ENCODE data around the gene RGS12.

RGS12 gene

DNA sequence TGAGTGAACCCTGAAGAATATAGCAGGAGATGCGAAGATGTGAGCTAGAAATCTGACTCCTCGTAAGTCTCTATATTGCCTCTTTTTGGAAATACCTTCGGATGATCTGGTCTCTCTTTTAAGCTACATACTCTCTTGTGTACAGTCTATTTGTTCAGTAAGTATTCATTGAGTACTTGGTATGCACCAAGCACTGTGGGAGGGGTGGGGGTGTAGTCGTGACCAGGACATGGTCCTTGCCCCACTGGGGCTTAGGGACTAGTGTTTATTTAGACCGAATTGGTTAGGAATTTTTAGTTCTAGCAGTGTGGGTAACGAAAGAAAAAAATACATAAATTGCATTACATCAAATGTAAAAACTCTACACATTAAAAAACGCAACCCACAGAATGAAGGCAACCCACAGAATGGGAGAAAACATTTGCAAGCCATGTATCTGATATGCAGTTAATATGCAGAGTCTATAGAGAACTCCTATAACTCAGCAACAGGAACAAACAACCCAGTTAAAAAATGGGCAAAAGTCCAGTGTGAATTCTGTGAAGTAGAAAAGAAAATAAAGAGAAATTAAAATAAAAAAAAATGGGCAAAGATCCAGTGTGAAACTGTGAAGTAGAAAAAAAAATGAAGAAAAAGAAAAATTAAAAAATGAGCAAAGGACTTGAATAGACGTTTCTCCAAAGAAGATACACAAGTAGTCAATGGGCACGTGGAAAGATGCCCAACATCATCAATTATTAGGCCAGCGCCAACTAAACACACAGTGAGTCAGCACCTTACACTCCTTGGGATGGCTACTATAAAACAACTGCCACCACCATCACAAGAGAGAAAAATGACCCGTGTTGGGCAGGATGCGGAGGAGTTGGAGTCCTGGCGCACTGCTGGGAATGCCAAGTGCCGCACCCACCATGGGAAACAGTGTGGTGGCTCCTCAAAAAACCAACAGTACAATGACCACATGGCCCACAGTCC lies 43.8 kb downstream of the RGS12 start:
- DNase-seq = no peak

DNA sequence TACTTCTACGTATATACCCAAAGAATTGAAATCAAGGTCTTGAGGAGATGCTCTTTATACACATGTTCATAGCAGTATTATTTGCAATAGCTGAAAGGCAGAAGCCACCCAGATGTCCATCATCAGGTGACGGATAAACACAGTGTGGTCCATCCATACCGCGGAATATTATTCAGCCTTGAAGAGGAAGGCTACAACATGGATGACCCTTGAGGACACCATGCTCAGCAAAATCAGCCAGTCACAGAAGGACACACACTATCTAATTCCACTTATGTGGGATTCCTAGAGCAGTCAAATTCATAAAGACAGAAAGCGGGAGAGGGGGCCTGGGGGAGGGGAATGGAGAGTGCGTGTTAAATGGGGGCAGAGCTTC lies 44.5 kb downstream of the RGS12 start:
- DNase-seq = no peak

DNA sequence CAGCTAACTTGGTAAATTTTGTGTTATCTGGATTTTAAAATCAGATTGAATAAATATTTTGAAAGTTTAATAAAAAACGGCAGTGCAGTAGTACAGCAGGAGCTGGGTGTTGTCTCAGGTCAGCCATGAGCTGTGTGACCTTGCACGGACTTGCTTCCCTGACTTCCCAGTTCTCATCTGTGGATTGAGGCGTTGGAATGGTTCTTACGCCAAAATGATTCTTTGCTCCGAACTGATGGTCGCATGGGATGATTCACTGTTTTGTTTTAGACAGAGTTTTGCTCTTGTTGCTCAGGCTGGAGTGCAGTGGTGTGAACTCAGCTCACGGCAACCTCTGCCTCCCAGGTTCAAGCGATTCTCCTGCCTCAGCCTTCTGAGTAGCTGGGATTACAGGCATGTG lies 45.0 kb downstream of the RGS12 start:
- no peak for DNase-seq

DNA sequence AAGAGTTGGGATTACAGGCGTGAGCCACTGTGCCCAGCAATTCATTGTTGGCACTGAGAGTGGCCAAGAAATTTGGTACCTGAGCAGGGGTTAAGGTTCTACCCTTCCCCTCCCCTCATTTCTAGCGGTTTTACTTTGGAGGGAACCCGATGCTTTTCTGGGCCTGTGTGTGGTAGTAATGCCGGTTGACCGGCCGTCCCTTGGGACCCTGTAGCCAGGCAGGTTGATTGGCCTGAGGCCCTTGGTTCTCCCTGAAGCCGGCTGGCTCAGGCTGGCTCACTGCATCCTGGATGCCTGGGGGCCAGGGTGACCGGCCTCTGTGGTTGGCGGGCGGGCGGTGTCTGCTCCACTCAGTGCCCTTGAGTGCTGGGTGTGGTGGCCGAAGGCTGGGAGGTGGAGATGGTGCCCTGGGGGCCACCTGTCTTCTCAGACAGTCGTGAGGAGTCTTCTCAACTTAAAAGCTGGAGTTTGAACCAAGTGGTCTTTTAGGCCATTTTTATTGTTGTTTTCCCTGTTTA lies 45.6 kb downstream of the RGS12 start:
- no peak for DNase-seq

DNA sequence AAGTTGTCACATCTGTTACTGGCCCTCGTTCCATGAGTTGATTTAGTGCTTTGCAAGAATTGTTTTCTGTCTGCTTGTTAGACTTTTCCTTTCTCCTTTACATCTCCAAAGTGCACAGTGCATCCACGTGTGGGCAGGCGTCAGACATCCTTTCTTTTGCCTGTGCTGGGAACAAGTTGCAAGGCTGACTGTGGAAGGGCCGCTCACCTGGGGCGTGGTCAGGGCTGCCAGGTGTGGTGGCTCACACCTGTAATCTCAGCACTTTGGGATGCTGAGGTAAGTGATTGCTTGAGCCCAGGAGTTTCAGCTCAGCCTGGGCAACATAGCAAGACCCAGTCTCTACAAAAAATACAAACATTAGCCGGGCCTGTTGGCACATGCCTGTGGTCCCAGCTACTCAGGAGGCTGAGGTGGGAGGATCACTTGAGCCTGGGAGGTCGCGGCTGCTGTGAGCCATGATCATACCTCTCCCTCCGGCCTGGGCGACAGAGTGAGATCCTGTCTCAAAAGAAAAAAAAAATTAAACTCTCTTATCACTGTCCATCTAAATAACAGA lies 46.2 kb downstream of the RGS12 start:
- DNase-seq = no peak

DNA sequence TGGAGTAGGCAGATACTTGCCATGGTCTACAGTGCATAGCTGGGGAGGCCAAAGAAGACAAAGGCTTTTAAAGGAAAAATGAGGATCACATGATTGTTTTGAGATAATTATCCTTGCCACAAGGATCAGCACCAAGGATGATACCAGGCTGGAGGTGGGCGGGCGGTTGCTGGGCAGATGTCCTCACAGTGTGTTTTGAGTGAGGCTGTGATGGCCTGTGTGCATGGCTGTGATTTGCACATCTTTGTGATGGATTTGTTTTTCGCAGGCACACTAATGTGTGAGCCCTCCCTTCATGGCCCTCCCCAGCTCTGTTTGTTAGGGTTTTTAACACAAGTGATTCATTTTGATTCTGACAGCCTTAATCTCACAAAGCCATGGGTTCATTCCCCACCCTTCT lies 46.8 kb downstream of the RGS12 start:
- no peak for DNase-seq

DNA sequence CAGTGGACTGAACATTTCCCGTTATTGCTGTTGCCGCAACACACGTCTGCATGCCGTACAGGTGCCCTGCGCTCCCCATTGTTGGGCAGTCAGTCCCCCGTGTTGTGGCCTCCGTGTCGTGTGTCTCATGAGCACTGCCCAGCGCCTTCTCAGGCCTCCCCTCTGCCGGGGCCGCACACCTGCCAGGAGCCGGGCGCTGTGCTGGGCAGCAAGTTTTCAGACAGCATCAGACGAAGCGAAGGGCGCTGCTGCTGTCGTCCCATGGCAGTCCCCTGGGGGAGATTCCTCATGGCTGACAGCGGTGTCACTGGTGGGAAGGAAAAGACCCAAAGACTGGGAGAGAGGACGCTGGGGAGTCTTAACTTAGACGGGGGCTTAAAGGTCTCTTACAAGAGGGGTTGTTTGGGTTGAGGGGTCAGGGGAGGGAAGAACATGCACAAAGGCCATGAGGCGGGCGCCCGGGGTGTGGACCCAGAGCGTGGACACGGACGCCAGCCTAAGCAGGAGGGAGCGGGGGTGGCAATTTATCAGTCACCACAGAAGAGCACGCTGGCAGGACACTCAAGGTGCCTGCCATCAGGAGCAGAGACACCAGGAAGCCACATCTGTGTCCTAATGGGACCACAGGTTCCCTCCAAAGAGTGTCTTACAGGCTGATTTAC lies 47.3 kb downstream of the RGS12 start:
- no peak for DNase-seq

DNA sequence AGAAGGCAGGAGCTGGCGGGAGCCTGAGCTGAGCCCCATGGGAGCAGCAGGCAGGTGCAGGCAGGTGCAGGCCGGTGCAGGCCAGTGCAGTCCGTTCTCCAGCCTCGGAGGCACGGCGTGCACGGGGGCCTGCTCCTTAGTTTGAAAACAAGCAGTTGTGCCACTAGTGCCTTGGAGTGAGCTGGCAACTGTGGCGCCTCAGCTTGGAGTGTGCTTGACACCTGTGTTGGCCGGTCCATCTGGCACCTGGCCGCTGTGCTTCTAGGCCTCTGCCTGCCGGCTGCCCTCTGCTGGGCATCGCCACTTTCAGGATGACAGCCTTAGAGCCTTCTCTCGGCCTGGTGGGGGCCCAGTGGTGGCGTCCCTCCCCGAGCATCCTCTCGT lies 47.9 kb downstream of the RGS12 start:
- DNase-seq = no peak

DNA sequence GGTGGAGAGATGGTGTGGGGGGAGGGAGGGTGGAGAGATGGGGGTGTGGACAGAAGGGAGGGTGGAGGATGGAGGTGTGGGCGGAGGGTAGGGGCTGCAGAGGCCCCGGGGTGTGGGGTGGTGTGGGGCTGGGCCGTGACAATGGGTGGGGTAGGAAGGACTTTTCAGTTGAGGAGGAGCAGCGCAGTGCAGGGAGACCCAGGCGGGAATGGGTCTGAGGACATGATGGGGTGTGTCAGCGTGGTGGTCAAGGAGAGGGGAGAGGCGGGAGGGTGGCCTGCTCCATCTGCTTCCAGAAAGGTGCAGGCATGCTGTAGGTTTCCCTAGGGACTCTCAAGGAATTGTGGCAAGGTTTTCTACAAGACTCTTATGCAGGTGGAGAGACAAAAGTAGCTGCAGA lies 48.9 kb downstream of the RGS12 start:
- DNase-seq = no peak

DNA sequence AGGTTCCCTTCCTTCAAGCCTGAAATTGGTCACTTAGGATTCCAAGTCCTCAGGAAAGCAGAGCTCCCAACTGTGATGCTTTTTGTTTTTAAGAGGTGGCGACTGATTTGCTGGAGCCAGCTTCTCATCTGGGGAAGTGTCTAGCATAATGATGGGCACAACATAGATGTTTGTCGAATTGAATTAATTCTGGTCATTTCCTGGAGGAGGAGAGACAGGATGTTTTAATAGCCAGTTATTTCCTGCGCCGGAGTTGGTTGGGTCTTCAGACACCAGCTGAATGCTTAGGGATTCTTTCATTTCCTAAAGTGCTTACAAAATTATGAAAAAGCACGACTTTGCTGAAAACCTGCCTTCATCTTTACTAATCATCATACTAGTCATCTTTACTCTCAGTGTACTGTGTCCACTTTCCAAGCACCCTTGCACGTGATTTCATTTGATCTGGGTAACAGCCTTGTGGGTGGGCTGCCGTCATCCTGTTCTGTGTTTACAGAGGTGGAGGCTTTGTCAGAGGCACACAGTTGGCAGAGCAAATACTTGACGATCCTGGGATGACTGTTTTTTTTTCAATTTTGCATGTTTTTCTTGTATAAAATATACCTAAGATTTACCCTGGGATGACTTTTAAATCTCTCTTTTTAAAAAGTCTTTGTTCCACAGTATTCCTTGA lies 49.5 kb downstream of the RGS12 start:
- DNase-seq = no peak
